ENCODE results near the gene AQP9. TPM values are rescaled to one million over a fixed set of nuclear protein-coding genes. Genes with fewer than 3 reads are reported as not detected.

Gene AQP9
- polyA plus RNA-seq, 1 experiment = not detected

GRCh38 chr15:58137686-58138085, 495 bp upstream of the AQP9 start:
- H3K27ac ChIP-seq (ENCODE audit: low read depth, low read length) = no peak overlapping the region
- ChIA-PET POLR2A (no interaction called here), CTCF (no interaction called here)
- H3K27me3 ChIP-seq (ENCODE audit: control insufficient read depth, insufficient read depth, low read length) = no peaks in the 10 kb centered on the region
- TF ChIP-seq CTCF (IDR thresholded peaks at IDR 0.05; ENCODE audit: low read depth, low read length) = no peak
- H3K9me3 ChIP-seq (ENCODE audit: control insufficient read depth, insufficient read depth, low read length) = no peaks in the 10 kb centered on the region
- no peak overlapping the region for H3K4me3 ChIP-seq (ENCODE audit: low read depth, low read length)
- no peak for DNase-seq (ENCODE audit: low read depth, low spot score)

DNA sequence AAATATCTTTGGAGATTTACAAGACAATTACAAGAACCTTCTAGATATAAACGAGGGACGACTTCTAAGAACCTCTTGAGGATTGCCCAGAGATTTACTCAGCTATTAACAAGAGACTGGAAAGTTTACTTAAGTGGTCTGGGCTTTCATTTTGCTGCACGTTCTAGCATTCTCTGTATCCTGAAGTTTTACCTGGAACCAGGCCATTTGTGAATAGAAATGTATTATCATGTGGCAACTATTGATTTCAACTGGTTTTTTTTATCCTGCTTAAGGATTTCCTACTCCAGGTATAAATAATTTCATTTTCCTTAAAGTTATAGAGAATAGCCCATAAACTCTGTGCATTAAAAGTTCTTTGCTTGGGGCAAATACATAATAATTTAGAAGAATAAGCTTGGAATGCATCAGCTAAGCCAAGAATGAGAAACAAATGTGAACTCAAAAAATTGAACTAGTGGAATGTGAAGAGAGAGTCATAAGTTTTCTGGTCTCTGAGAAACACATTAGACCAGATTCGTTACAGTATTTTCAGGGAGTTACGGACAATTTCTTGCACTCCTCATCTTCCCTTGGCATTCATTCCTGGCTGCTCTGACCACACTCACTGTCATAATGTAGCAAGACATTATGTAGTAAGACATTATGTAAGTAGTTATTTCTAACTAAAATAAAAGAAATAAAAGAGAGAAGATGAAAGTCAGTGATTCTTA, 1.3 kb downstream of the AQP9 start:
- POLR2A ChIA-PET = no interaction called here
- Histone ChIP-seq H3K9me3 (ENCODE audit: control insufficient read depth, insufficient read depth, low read length) (no peaks in the 10 kb centered on the region), H3K4me3 (ENCODE audit: low read depth, low read length) (no peak overlapping the region), H3K27ac (ENCODE audit: low read depth, low read length) (no peak overlapping the region), H3K27me3 (ENCODE audit: control insufficient read depth, insufficient read depth, low read length) (no peaks in the 10 kb centered on the region)
- no peak for DNase-seq (ENCODE audit: low read depth, low spot score)
- no peak for TF ChIP-seq CTCF (IDR thresholded peaks at IDR 0.05; ENCODE audit: low read depth, low read length)
- CTCF ChIA-PET = no interaction called here

GRCh38 chr15:58139989-58140522, 1.9 kb downstream of the AQP9 start:
- POLR2A ChIA-PET = no interaction called here
- CTCF ChIA-PET = no interaction called here
- Histone ChIP-seq H3K27ac (ENCODE audit: low read depth, low read length) (no peak overlapping the region), H3K27me3 (ENCODE audit: control insufficient read depth, insufficient read depth, low read length) (no peaks in the 10 kb centered on the region), H3K9me3 (ENCODE audit: control insufficient read depth, insufficient read depth, low read length) (no peaks in the 10 kb centered on the region), H3K4me3 (ENCODE audit: low read depth, low read length) (no peak overlapping the region)
- no peak for TF ChIP-seq CTCF (IDR thresholded peaks at IDR 0.05; ENCODE audit: low read depth, low read length)
- DNase-seq (ENCODE audit: low read depth, low spot score) = no peak

DNA sequence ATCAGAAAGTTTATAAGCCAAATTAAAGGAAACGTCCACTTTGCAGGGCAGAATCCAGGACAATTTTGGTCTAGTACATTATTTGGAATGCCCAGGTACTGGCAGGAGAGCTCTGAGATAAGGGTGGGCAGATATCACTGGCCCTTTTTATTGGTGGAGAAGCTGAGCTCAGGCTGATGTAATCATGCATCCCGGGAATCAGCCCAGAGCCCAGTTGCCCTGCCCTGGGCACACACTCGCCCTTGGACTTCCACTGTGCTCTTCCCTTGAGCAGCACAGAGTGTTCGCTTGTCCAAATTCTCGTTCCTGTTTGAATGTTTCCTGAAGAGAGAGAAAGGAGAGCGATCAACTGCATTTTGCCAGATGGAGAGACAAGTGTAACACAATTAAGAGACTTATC, 3.7 kb downstream of the AQP9 start:
- no peak overlapping the region for H3K27ac ChIP-seq (ENCODE audit: low read depth, low read length)
- H3K4me3 ChIP-seq (ENCODE audit: low read depth, low read length) = no peak overlapping the region
- ChIA-PET POLR2A (no interaction called here), CTCF (no interaction called here)
- TF ChIP-seq CTCF (IDR thresholded peaks at IDR 0.05; ENCODE audit: low read depth, low read length) = no peak
- no peak for DNase-seq (ENCODE audit: low read depth, low spot score)
- no peaks in the 10 kb centered on the region for H3K9me3 ChIP-seq (ENCODE audit: control insufficient read depth, insufficient read depth, low read length)
- no peaks in the 10 kb centered on the region for H3K27me3 ChIP-seq (ENCODE audit: control insufficient read depth, insufficient read depth, low read length)

DNA sequence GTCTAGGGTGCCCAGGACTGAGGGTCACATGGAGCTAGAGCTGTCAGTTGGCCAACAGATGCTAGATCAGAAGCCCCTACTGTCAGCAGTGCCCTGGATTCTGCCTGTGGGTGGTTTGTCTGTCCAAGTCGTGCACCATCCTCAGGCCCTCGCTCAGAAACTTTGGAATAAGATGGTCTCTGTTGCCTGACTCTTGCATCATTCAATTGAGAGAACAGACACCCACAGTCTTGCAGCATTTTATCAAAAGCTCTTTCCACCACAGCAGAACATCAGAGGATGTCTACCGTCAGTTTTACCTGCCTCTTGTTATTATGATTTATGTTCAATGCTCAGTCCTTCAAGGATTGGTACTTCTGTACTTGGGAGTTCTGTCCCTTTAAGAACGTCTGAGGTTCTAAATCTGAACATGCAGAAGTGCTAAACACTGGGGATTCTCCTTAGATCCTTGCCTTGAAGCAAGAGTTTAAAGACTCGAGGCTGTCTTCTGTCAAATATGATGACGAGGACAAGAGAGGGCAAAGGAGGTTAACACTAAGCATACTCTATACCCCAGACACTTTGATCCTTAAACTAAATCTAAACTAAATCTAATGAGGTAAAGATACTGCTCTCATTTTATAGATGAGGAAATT, 4.8 kb downstream of the AQP9 start:
- H3K27me3 ChIP-seq (ENCODE audit: control insufficient read depth, insufficient read depth, low read length) = no peaks in the 10 kb centered on the region
- POLR2A ChIA-PET = no interaction called here
- H3K4me3 ChIP-seq (ENCODE audit: low read depth, low read length) = no peak overlapping the region
- CTCF ChIA-PET = interaction anchor here (1.2 kb wide), 1 partner anchor 40 kb away, joined by 3 read pairs; no protein-coding TSS in a partner anchor
- DNase-seq (ENCODE audit: low read depth, low spot score) = no peak
- no peak for TF ChIP-seq CTCF (IDR thresholded peaks at IDR 0.05; ENCODE audit: low read depth, low read length)
- H3K9me3 ChIP-seq (ENCODE audit: control insufficient read depth, insufficient read depth, low read length) = no peaks in the 10 kb centered on the region
- no peak overlapping the region for H3K27ac ChIP-seq (ENCODE audit: low read depth, low read length)

All from AG04450 (cell line).